Type B pancreatic cell (in vitro differentiated cells): Measurements from ENCODE around the gene MAB21L4. TPM values are rescaled to one million over a fixed set of nuclear protein-coding genes. Genes with fewer than 3 reads are reported as not detected.
A peak's percentile ranks its signal among the peaks of the same experiment; 100 is the strongest.

Source experiments
- DNase-seq: peaks from one replicate; pipeline ENCODE4 v3.0.0; 2021; ENCODE audit warnings: mixed read lengths; ENCODE audit not compliant: unreplicated experiment; ENCODE audit errors: extremely low spot score
- H3K27ac Mint-ChIP-seq: 2 replicates; pipeline ENCODE4 v1.8.0; 2021; ENCODE audit warnings: mild to moderate bottlenecking, mixed read lengths
- H3K27me3 Mint-ChIP-seq: 2 replicates; pipeline ENCODE4 v1.8.0; 2021; ENCODE audit warnings: mixed read lengths
- H3K36me3 Mint-ChIP-seq: 2 replicates; pipeline ENCODE4 v1.8.0; 2021; ENCODE audit warnings: mixed read lengths
- H3K4me1 Mint-ChIP-seq: one replicate; pipeline ENCODE4 v1.8.0; 2021; ENCODE audit warnings: mixed read lengths; ENCODE audit not compliant: unreplicated experiment
- H3K4me3 Mint-ChIP-seq: 2 replicates; pipeline ENCODE4 v1.8.0; 2021; ENCODE audit warnings: mild to moderate bottlenecking, mixed read lengths
- H3K9me3 Mint-ChIP-seq: 2 replicates; pipeline ENCODE4 v1.8.0; 2021; ENCODE audit warnings: mixed read lengths
- total RNA-seq: library from RNA; stranded (reverse); gene quantifications from 2 replicates; pipeline ENCODE4 v1.2.1, GENCODE V29; 2021; ENCODE audit warnings: low replicate concordance
- TF ChIP-seq, protein P1 (sequence below): fragments of 200-600 bp; sonication (generic); conservative IDR thresholded peaks from 2 replicates; pipeline ENCODE4 v1.5.0; 2021; ENCODE audit warnings: antibody characterized with exemption, mild to moderate bottlenecking

Gene MAB21L4
- total RNA-seq, 1 donor from 2014 or later = 62.0 TPM

DNA sequence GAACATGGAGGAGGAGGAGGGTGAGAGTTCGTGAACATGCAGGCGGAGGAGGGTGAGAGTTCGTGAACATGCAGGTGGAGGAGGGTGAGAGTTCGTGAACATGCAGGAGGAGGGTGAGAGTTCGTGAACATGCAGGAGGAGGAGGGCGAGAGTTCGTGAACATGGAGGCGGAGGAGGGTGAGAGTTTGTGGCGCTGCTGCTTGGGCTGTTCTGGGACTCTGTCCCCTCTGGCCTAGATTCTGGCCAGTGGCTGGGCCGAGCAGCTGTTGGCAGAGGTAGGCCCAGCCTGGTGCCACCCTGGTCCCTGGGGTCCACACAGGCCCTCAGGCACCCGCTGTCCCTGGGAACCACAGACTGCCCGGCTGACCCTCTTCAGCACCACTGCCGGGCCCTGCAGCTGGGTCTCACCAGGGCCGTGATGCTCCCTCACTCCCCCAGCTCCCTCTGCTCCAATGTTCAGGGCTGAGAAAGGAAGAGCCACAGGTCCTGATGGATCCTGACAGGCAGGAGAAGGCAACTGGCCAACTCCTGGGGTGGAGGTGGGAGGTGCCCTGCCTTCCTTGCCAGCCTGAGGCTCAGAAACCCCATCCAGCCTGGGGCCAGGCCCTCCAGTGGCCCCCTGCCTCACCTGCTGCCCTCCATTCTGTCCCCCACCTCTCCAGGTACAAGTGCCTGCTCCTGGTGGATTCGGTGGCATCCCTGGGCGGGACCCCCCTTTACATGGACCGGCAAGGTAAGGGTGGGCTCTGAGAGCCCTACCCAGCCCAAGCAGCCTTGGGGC is 23.4 kb downstream of the MAB21L4 start:
- TF ChIP-seq, protein P1, sequence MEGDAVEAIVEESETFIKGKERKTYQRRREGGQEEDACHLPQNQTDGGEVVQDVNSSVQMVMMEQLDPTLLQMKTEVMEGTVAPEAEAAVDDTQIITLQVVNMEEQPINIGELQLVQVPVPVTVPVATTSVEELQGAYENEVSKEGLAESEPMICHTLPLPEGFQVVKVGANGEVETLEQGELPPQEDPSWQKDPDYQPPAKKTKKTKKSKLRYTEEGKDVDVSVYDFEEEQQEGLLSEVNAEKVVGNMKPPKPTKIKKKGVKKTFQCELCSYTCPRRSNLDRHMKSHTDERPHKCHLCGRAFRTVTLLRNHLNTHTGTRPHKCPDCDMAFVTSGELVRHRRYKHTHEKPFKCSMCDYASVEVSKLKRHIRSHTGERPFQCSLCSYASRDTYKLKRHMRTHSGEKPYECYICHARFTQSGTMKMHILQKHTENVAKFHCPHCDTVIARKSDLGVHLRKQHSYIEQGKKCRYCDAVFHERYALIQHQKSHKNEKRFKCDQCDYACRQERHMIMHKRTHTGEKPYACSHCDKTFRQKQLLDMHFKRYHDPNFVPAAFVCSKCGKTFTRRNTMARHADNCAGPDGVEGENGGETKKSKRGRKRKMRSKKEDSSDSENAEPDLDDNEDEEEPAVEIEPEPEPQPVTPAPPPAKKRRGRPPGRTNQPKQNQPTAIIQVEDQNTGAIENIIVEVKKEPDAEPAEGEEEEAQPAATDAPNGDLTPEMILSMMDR = no peak
- Mint-ChIP-seq H3K4me3 (no peak overlapping the region), H3K27ac (no peak overlapping the region), H3K36me3 (no peaks in the 10 kb centered on the region), H3K27me3 (no peaks in the 10 kb centered on the region), H3K4me1 (peaks cover 5% of the 10 kb centered on the region), H3K9me3 (no peaks in the 10 kb centered on the region)
- DNase-seq = no peak

DNA sequence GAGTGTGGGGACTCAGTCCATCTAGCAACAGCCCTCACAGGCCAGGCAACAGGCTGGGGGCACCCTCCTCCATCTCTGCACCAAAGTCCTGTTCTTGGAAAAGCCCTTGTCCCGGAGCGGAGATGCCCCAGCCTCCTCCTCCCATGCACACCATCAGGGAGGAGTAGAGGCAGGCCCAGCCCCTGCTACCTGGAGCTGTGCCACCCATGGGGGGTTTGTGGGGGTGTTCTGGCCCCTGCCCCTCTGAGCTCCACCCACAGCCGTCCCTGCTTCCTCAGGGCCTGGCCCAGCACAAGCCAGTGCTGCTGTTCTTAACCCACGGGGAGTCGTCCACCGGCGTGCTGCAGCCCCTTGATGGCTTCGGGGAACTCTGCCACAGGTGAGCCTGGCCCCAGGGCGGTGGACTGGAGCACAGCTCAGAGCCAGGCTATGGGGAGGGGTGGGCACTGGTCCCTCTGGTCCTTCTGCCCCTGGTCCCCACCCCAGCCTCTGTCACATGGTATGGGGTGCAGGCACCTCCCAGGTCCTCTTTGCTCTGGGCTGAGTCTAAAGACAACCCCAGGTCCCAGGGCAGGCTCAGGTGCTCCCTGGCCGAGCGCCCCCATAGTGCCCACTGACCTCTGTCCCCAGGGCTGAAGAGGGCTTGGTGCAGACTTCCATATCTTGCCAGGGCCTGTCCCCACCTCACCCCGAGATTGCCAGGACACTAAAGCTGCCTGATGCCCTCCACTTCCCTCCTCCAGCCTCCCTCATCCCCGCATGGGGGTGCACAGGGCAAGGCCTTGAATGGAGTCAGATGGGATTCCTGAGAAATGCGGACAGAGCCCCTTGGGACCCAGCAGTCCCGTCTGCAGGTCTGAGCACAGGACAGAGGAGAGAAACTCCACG is 24.6 kb downstream of the MAB21L4 start:
- Mint-ChIP-seq H3K9me3 (no peaks in the 10 kb centered on the region), H3K36me3 (no peaks in the 10 kb centered on the region), H3K4me1 (peaks cover 5% of the 10 kb centered on the region), H3K27me3 (no peaks in the 10 kb centered on the region), H3K4me3 (no peak overlapping the region), H3K27ac (peak overlapping the region; percentile 41)
- DNase-seq = no peak
- TF ChIP-seq, protein P1 = no peak

DNA sequence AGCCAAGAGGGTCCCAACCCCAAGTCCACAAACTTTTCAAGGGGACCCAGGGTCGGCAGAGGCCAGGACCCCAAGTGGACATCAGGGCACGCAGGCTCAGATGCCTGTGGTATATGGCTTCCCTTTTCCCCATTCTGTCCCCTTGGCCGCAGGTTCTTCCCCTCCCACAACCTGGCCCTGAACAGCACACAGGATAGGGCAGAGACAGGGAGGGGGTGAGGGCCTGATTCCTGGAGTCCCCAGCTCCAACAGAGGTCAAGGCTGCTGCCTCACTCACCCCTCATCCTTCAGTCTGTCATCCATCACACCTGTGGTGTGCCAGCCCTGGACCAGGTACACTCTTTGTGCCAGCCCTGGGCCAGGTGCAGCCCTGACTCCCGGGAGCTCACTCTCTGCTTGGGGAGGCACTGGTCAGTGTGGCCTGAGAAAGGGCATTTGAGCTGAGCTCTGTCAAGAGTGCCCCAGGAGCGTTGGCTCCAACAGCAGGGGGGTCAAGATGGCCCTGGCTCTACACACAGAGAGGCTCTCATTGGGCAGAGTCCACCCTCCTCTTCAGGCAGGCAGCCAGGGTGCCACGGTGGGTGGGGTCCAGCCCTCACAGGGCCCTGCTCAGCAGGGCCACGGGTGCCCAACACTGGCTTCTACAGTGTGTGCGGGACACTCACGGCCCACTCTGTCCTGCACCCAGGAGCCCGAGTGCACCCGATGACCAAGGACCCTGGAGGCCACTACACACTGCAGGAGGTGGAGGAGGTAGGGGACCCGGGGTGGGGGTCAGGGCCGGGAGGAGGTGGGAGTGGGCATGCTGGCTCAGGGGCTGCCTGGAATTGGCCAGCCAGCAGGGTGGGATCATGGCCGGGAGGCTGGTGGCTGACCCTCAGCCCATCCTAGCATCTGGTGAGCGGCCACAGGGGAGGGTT is 25.7 kb downstream of the MAB21L4 start:
- H3K27ac Mint-ChIP-seq = no peak overlapping the region
- no peaks in the 10 kb centered on the region for H3K36me3 Mint-ChIP-seq
- H3K4me1 Mint-ChIP-seq = peaks cover 10% of the 10 kb centered on the region
- no peaks in the 10 kb centered on the region for H3K27me3 Mint-ChIP-seq
- no peaks in the 10 kb centered on the region for H3K9me3 Mint-ChIP-seq
- no peak overlapping the region for H3K4me3 Mint-ChIP-seq
- TF ChIP-seq, protein P1 = no peak
- DNase-seq = no peak

DNA sequence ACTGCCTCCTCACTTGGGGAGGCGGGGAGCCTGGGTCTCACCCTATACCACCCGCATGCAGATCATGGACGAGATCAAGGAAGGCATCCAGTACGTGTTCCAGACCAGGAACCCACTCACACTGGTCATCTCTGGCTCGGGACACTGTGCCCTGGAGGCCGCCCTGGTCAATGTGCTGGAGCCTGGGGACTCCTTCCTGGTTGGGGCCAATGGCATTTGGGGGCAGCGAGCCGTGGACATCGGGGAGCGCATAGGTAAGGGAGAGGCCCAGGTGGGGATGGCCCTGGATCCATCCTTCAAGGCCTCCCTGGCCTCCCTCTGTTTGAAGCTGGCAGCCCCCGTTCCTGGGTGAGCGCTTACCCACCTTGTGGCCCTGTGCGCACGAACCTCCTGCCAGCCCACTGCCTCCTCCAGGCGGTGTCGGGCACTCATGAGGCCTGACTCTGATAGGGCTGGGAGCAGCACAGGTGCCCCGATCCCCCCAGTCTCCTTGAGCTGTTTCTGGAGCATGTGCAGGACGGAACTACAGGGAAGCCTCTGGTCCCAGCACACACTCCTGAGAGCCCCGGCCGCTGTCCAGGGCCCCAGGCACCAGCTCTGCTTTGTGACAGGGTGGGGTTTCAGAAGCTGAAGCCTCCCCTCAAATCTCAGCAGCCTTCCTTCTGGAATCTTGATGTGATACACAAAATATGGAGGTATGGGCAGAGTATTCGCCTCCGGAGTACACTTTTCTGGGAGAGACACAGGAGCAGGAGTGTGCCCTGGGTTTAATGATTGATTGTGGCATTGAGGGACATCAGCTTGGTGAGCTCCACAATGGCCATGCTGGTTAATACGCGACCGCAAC is 26.6 kb downstream of the MAB21L4 start:
- DNase-seq = no peak
- Mint-ChIP-seq H3K27ac (no peak overlapping the region), H3K4me1 (peaks cover 15% of the 10 kb centered on the region), H3K36me3 (no peaks in the 10 kb centered on the region), H3K9me3 (no peaks in the 10 kb centered on the region), H3K4me3 (no peak overlapping the region), H3K27me3 (no peaks in the 10 kb centered on the region)
- TF ChIP-seq, protein P1 = no peak
